Cardiac muscle cell (in vitro differentiated cells and primary cell): Measurements from ENCODE around the gene TBC1D13. TPM values are rescaled to one million over a fixed set of nuclear protein-coding genes. Genes with fewer than 3 reads are reported as not detected.

Experiments
- DNase-seq, 2 donors: peaks; one replicate each; pipeline versions ENCODE4 v3.0.0 to v3.0.0-alpha.2; 2010 to 2017; ENCODE audit warnings: low read depth in 1 of 2, low spot score in 1 of 2
- H3K27ac ChIP-seq: fragments of 200-600 bp; sonication (generic); 2 replicates; pipeline ENCODE4 v1.5.1; 2016
- H3K27me3 ChIP-seq: fragments of 200-600 bp; sonication (generic); 2 replicates; pipeline ENCODE4 v1.6.0; 2016; ENCODE audit warnings: control low read depth
- H3K36me3 ChIP-seq: fragments of 200-600 bp; sonication (generic); 2 replicates; pipeline ENCODE4 v1.5.1; 2016; ENCODE audit warnings: control low read depth
- H3K4me1 ChIP-seq: fragments of 200-600 bp; sonication (generic); 2 replicates; pipeline ENCODE4 v1.8.1; 2017; ENCODE audit warnings: low read depth, mild to moderate bottlenecking, mixed run types
- H3K4me3 ChIP-seq: fragments of 200-600 bp; sonication (generic); 2 replicates; pipeline ENCODE4 v1.5.1; 2016; ENCODE audit warnings: mild to moderate bottlenecking
- H3K9me3 ChIP-seq: fragments of 200-600 bp; sonication (generic); 2 replicates; pipeline ENCODE4 v1.5.1; 2017; ENCODE audit warnings: low read depth, mild to moderate bottlenecking, control low read depth
- CTCF ChIP-seq: IDR thresholded peaks from 2 replicates; pipeline ENCODE4 v1.5.1; 2012; ENCODE audit warnings: low read depth, mild to moderate bottlenecking, low read length
- polyA plus RNA-seq: library from polyadenylated mRNA; unstranded; fragments of >200 nt; fragmentation: Nextera tagmentation; extraction: Ambion mirVana; gene quantifications from 2 replicates; pipeline ENCODE4 v1.2.1, GENCODE V29; 2016
- total RNA-seq: library from RNA; depleted of rRNA; stranded (reverse); fragments of >200 nt; gene quantifications from 2 replicates; pipeline ENCODE4 v1.2.3, GENCODE V29; 2016

Gene TBC1D13
- total and polyA plus RNA-seq, 2 experiments from 2014 or later, result 24.6 to 39.4 TPM

DNA sequence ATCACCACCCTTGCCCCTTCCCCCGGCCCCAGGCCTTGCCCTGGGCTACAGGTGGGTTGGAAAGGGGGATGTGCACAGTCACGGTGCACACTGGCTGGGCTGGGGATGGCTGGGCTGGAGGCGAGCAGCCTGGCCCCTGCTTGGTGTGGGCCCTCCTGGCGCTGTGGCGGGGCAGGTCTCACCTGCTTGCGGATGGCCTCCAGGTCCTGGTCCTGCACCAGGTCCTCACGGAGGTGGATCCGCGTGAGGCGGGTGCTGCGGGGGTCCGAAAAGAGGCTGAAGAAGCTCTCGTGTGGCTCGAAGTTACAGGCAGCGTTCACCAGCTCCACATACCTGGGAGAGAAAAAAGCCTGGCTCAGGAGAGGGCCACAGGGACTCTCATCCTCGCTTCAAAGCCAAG lies 33.4 kb upstream of the TBC1D13 start:
- no peaks in the 10 kb centered on the region for H3K27me3 ChIP-seq
- no peak overlapping the region for H3K4me3 ChIP-seq
- no peak for TF ChIP-seq CTCF
- no peak overlapping the region for H3K27ac ChIP-seq
- DNase-seq, result no peak
- no peaks in the 10 kb centered on the region for H3K4me1 ChIP-seq
- H3K36me3 ChIP-seq, result peaks cover 22% of the 10 kb centered on the region
- H3K9me3 ChIP-seq, result no peaks in the 10 kb centered on the region

- H3K27me3 ChIP-seq, result no peaks in the 10 kb centered on the region
- H3K36me3 ChIP-seq, result peaks cover 6% of the 10 kb centered on the region
- TF ChIP-seq CTCF, result no peak
- H3K4me3 ChIP-seq, result no peak overlapping the region
- no peak overlapping the region for H3K27ac ChIP-seq
- H3K4me1 ChIP-seq, result no peaks in the 10 kb centered on the region
- DNase-seq, result no peak
- H3K9me3 ChIP-seq, result no peaks in the 10 kb centered on the region
Observed at GRCh38 chr9:128757602-128758001, 29.5 kb upstream of the TBC1D13 start.

DNA sequence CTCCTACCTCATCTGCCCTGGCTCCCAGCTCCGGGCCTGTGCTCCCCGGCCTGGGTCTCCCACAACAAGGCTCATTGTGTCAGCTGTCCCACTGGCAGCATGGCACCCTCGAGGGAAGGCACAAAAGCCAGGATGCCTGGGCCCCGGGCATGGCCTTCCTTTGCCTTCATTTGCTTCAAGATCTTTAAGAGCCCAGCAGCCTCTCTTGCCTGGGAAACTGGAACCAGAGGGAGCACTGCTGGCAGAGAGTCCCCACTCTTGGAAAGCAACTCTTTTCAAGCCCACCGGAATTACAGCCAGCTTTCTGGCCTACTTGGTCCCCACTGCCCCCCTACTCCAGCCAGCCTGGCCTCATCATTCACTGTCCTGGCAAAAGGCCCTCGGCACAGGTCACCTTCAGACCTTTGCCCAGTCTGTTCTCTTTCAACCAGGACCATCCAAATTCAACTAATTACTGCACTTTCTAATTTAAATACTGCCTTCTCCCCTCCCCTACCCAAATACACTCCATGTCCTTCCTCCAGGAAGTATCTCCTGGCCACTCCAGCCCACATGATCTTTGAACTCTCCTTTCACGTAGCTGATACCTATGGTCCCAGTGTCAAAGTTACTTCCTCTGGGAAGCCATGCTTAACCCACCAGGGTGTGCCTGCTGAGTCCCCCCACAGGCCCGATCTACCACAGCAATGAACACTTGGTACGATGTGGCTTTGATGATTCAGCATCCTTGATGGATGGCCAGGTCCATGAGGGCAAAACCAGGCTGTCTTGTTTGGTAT lies 24.2 kb upstream of the TBC1D13 start:
- no peak for DNase-seq
- Histone ChIP-seq H3K9me3 (no peaks in the 10 kb centered on the region), H3K27ac (no peak overlapping the region), H3K4me1 (no peaks in the 10 kb centered on the region), H3K27me3 (no peaks in the 10 kb centered on the region), H3K36me3 (no peaks in the 10 kb centered on the region), H3K4me3 (no peak overlapping the region)
- TF ChIP-seq CTCF, result no peak

DNA sequence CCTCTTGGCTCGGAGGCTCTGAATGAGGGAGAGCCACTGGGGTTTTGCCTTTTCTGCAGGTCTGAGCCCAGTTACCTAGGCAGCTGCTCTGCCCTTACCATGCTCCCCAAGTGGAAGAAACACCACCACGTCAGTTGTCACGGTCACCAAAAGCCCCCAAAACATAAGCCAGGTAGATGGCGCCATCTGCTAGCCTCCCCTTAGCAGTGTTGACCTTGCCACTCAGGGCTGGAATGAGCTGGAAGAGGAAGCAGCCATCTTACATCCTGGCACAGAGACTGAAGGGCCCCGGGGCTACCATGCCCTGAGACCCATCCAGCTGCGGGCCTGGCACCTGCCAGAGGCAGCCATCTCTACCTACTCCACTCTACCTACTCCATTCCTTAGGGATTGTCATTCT lies 22.7 kb upstream of the TBC1D13 start:
- Histone ChIP-seq H3K36me3 (no peaks in the 10 kb centered on the region), H3K9me3 (no peaks in the 10 kb centered on the region), H3K4me3 (no peak overlapping the region), H3K27me3 (no peaks in the 10 kb centered on the region), H3K27ac (no peak overlapping the region), H3K4me1 (no peaks in the 10 kb centered on the region)
- DNase-seq, result no peak
- TF ChIP-seq CTCF, result no peak

- Histone ChIP-seq H3K4me3 (no peak overlapping the region), H3K27ac (no peak overlapping the region), H3K27me3 (no peaks in the 10 kb centered on the region), H3K4me1 (peaks cover under 1% of the 10 kb centered on the region), H3K36me3 (no peaks in the 10 kb centered on the region), H3K9me3 (no peaks in the 10 kb centered on the region)
- TF ChIP-seq CTCF, result no peak
- DNase-seq, result no peak
Observed at GRCh38 chr9:128765499-128765898, 21.6 kb upstream of the TBC1D13 start.

GRCh38 chr9:128768606-128769005 lies 18.4 kb upstream of the TBC1D13 start:
- no peak overlapping the region for H3K27ac ChIP-seq
- H3K36me3 ChIP-seq, result no peaks in the 10 kb centered on the region
- no peak for DNase-seq
- H3K4me1 ChIP-seq, result peaks cover 5% of the 10 kb centered on the region
- no peak for TF ChIP-seq CTCF
- no peaks in the 10 kb centered on the region for H3K27me3 ChIP-seq
- no peaks in the 10 kb centered on the region for H3K9me3 ChIP-seq
- H3K4me3 ChIP-seq, result no peak overlapping the region
